ENCODE measurements around the gene TBCK. TPM values are rescaled to one million over a fixed set of nuclear protein-coding genes. Genes with fewer than 3 reads are reported as not detected.

TBCK gene
- total and polyA plus RNA-seq, 2 of the 13 experiments (the other 11 are each of a cell fraction or from before 2014, with no cell fraction given): 51.0 to 62.4 TPM

GRCh38 chr4:106316773-106317409 is 882 bp upstream of the TBCK start (continued):
- TF ChIP-seq ZNF121 (CRISPR knock-in tag; IDR thresholded peaks at IDR 0.05): no peak
- 0 out of 2 replicates have a peak, but pooled peaks have one; percentile 52 for TF ChIP-seq MED13 (CRISPR knock-in tag; IDR thresholded peaks at IDR 0.05)
- TF ChIP-seq TSC22D2 (CRISPR knock-in tag; IDR thresholded peaks at IDR 0.05; ENCODE audit: borderline replicate concordance): no peak
- no peak for TF ChIP-seq RARA (CRISPR knock-in tag; IDR thresholded peaks at IDR 0.05)
- peak; percentile 84 for TF ChIP-seq ZC3H4 (CRISPR knock-in tag; IDR thresholded peaks at IDR 0.05; ENCODE audit: borderline replicate concordance)
- 0 out of 2 replicates have a peak, but pooled peaks have one; percentile 17 for TF ChIP-seq MEIS1 (CRISPR knock-in tag; IDR thresholded peaks at IDR 0.05; ENCODE audit: borderline replicate concordance)
- 0 out of 2 replicates have a peak, but pooled peaks have one; percentile 42 for TF ChIP-seq TEF (CRISPR knock-in tag; IDR thresholded peaks at IDR 0.05)
- no peak; the same call in 1 of the 2 replicates for TF ChIP-seq YEATS4 (CRISPR knock-in tag; IDR thresholded peaks at IDR 0.05; ENCODE audit: borderline replicate concordance)
- peak; percentile 27; the same call in 1 of the 2 replicates for TF ChIP-seq ZNF431 (CRISPR knock-in tag; IDR thresholded peaks at IDR 0.05; ENCODE audit: borderline replicate concordance, low read depth)
- TF ChIP-seq NCOA5 (CRISPR knock-in tag; IDR thresholded peaks at IDR 0.05): no peak
- peak; percentile 15; the same call in 1 of the 2 replicates for TF ChIP-seq BRD4 (CRISPR knock-in tag; IDR thresholded peaks at IDR 0.05)
- peak; percentile 11 for TF ChIP-seq ZNF781 (CRISPR knock-in tag; IDR thresholded peaks at IDR 0.05; ENCODE audit: borderline replicate concordance, not compliant biosample characterization)
- TF ChIP-seq ZFP36L1 (CRISPR knock-in tag; IDR thresholded peaks at IDR 0.05): peak; percentile 57; the same call in 1 of the 2 replicates
- TF ChIP-seq GZF1 (CRISPR knock-in tag; IDR thresholded peaks at IDR 0.05): no peak
- TF ChIP-seq CCDC6 (CRISPR knock-in tag; IDR thresholded peaks at IDR 0.05): 0 out of 2 replicates have a peak, but pooled peaks have one; percentile 0
- TF ChIP-seq ARNT (IDR thresholded peaks at IDR 0.05): no peak
- TF ChIP-seq GATAD2A (CRISPR knock-in tag; IDR thresholded peaks at IDR 0.05): 0 out of 2 replicates have a peak, but pooled peaks have one; percentile 2
- TF ChIP-seq ESRRA (CRISPR knock-in tag; IDR thresholded peaks at IDR 0.05; ENCODE audit: low read depth): no peak
- 0 out of 2 replicates have a peak, but pooled peaks have one; percentile 11 for TF ChIP-seq ZNF329 (CRISPR knock-in tag; IDR thresholded peaks at IDR 0.05; ENCODE audit: low read depth)
- no peak for TF ChIP-seq LCORL (IDR thresholded peaks at IDR 0.05)
- TF ChIP-seq LCORL (CRISPR knock-in tag; IDR thresholded peaks at IDR 0.05): no peak
- peak; percentile 15 for TF ChIP-seq ZEB1 (IDR thresholded peaks at IDR 0.05; ENCODE audit: insufficient replicate concordance, low read depth)
- TF ChIP-seq HNRNPL (IDR thresholded peaks at IDR 0.05; ENCODE audit: low read depth, low read length): no peak
- TF ChIP-seq ONECUT2 (CRISPR knock-in tag; IDR thresholded peaks at IDR 0.05): peak; percentile 76
- TF ChIP-seq POLR2A (IDR thresholded peaks at IDR 0.05; ENCODE audit: insufficient read depth in 1 of 2, low read depth in 2 of 2, low read length in 2 of 2): no peak
- 0 out of 2 replicates have a peak, but pooled peaks have one; percentile 1 for TF ChIP-seq ATF7 (IDR thresholded peaks at IDR 0.05)
- TF ChIP-seq ATF7 (CRISPR knock-in tag; IDR thresholded peaks at IDR 0.05): no peak
- 0 out of 2 replicates have a peak, but pooled peaks have one; percentile 25 for TF ChIP-seq FOXJ3 (CRISPR knock-in tag; IDR thresholded peaks at IDR 0.05; ENCODE audit: borderline replicate concordance)
- peak; percentile 19; the same call in 1 of the 2 replicates for TF ChIP-seq ISL2 (CRISPR knock-in tag; IDR thresholded peaks at IDR 0.05)
- 0 out of 2 replicates have a peak, but pooled peaks have one; percentile 8 for TF ChIP-seq MAX (IDR thresholded peaks at IDR 0.05)
- TF ChIP-seq PCBP2 (optimal IDR thresholded peaks at IDR 0.05; ENCODE audit: low read depth, low read length, poor library complexity, severe bottlenecking): no peak
- TF ChIP-seq MBD4 (IDR thresholded peaks at IDR 0.05; ENCODE audit: borderline replicate concordance, low read length): 0 out of 2 replicates have a peak, but pooled peaks have one; percentile 58
